GM21786 (cell line): Measurements from ENCODE around the gene MYO3B.
A peak's percentile ranks its signal among the peaks of the same experiment; 100 is the strongest.
"Not testable (repeated sequence)": the region's sequence is repeated elsewhere in the genome, so short reads cannot be mapped to it uniquely, and the experiment has no call there.

ENCODE experiments used
- ATAC-seq: cut with Tn5 transposase; IDR thresholded peaks from one replicate; pipeline ENCODE4 v1.9.1; 2021; ENCODE audit not compliant: unreplicated experiment

The MYO3B gene

DNA sequence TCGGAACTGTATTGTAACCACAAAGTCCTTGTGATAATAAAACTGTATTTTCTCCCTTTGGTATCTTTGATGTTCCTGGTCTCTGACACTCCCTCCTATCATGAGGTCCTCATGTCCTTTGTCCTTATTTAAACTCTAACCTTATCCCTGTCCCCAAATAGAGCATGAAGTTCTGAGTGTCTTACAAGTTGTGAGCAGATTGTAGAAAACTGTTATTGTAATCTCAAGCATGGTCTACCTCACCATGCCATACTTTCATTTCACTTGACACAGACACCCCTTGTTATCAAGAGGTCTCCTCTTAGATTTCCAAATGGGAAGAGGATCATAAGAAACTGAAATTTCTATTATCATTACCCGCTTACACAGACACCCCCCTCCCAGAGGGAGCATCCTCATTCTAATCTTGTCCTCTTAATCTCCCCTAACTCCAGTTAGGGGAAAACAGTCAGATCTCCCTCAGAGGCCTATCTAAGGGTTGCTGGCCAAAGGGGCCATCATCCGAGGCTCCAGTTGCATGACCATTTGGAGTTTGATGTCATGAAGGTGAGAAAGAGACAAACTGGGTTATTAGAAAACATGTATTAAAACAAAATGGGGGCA lies 29.0 kb downstream of the MYO3B start:
- no peak for ATAC-seq

DNA sequence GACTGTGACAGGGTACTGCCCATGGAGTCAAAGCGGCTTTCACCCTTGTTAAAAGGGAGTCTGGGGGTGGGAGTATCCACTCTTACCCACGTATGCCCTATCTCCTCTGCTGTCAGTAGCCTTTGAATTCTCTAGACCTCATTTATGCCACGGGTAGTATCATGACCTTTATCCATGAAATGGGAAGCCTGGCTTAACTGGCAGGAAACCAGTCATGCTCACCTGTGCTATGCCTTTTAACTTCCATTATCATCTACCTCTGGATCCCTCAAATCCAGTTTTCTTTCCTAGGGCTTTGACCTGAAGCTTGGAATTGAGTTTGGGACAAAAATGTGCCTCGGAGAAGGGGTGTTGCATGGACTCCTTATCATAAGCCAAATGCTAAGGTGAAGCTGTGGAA lies 30.0 kb downstream of the MYO3B start:
- no peak for ATAC-seq

DNA sequence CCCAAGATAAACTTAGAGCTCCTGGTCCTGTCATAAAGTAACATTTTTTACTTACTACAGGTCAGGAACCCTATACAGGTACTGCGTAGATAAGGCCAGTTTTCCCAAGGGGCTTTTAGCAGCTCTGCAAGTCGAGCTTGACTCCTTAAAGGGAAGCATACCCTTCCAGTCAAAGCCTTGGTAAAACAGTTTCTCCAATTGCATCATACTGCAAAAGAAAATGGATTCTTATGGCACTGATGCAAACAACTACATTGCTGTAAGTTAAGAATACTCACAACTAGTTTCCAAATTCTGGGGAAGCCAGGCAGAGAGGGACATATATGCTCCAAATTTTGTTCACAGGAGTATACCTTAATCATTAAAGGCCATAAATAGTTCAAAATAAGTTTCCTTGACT lies 31.0 kb downstream of the MYO3B start:
- no peak for ATAC-seq

DNA sequence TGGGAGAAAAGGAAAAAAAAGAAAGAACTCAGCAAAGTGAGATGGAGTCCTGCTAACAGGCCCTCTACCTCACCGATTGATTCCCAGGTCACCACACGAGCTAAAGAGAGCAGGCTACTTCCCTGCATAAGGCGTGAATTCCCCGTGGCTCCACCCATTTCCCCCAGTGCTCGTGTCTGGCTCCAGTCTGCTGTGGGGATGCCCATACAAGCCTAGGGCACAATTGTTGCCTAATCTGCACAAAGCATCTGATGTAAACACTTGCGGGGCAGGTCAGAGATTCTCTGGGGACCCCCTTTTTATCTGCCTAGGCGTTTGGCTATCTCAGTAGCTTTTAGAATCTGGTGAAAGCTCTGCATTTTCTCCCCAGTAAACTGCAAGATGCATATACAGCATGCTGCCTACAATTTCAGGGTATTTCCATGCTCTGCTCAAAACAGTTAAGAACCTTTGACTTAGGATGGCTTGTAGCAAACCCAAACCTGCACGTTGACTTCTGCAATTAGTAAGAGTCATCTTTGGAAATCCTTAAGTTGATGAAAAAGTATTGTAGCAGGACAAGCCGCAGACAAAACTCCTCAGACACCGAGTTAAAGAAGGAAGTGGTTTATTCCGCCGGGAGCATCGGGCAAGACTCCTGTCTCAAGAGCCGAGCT lies 34.8 kb downstream of the MYO3B start:
- ATAC-seq = no peak

DNA sequence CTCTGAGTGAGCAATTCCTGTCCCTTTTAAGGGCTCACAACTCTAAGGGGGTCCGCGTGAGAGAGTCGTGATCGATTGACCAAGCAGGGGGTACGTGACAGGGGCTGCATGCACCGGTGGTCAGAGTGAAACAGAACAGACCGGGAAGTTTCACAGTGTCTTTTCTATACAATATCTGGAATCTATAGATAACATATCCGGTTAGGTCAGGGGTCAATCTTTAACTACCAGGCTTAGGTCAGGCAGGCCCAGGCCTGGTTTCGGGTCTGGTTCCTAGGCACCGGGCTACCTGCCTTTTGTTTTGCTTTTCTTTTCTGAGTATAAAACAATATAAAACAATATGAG lies 35.3 kb downstream of the MYO3B start:
- ATAC-seq = not testable (repeated sequence)

DNA sequence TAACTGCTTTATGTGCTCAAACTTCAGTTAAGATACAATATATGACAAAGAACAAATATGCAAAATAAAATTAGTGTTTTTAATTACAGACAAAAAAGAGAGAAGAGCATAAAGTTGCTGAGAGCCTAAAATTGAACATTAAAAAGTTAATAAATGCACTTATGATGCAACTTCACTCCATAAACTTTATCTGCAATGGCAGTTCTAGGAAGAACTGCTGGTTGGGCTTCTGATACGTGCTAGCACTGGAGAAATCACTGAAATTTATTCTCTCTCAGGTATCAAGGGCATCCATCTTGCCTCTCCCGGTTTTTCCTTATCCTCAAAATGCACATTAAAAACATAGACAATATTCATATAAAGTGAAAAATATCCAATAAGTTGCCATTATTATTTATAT lies 35.7 kb downstream of the MYO3B start:
- no peak for ATAC-seq

DNA sequence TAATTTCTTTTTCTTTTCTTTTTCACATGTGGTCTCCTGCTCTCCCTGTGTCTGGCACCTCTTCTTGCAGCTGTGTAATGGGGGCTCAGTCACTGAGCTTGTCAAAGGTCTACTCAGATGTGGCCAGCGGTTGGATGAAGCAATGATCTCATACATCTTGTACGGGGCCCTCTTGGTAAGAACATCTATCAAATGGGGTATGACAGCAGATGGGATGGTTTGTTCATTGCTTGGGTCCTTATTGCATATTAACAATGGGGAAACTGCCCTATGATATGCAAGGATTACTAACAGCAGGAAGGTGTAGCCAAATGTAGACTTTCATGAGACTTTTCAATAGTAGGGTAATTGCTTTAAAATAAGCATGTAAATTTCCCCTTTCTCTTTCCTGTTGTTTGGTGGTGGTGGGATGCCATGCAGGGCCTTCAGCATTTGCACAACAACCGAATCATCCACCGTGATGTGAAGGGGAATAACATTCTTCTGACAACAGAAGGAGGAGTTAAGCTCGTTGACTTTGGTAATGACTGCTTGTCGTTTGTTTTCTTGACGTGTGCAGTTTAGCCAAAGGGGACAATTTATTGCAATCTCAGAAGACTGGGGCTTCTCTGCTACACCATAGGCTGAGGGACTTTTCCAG lies 36.5 kb downstream of the MYO3B start:
- no peak for ATAC-seq

DNA sequence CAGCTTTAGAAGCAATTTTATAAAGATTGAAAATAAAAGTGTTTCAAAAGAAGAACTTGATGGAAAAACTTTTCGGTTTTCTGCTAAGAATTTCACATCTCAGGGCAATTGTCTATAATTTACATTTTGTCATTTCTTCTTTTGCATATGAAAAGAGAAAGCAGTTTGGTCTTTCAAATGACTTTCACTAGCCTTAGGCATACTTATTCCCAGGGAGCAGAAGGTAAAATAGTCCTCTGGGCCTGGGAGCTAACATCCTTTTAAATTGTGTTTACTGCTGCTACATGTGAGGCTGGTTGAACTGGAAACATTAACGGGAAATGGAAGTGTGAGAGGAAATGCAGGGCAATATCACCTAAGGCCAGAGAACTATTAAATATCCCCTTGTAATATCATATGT lies 37.1 kb downstream of the MYO3B start:
- no peak for ATAC-seq

DNA sequence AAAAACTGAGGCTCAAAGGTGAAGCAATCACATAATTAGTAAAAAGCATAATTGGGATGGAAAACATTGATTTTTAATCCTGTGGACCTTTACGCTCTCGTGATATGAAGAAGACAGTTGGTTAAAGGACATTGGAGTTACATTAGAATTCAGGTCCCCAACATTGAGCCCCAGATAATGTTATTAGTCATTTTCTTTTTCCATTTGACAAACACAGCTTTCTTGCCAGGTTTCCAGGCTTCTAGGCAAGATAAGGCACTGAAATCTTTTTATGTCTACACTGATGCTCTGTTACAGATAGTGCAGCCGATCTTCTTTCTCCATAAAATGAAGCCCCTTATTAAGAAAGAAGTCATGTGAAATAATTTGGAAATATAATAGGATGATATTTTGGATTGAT lies 38.5 kb downstream of the MYO3B start:
- ATAC-seq = no peak

DNA sequence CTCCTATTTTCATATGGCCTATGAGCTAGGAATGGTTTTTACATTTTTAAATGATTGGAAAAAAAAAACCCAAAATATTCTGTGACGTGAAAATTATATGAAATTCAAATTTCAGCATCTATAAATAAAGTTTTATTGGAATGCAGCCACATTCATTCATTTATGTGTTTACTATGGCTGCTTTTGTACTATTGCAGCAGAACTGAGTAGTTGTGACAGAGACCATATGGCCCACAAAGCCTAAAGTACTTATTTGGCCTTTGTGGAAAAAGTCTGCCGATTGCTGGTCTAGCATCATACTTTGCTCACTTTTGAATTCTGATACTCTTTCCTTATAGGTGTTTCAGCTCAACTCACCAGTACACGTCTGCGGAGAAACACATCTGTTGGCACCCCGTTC lies 39.0 kb downstream of the MYO3B start:
- no peak for ATAC-seq

DNA sequence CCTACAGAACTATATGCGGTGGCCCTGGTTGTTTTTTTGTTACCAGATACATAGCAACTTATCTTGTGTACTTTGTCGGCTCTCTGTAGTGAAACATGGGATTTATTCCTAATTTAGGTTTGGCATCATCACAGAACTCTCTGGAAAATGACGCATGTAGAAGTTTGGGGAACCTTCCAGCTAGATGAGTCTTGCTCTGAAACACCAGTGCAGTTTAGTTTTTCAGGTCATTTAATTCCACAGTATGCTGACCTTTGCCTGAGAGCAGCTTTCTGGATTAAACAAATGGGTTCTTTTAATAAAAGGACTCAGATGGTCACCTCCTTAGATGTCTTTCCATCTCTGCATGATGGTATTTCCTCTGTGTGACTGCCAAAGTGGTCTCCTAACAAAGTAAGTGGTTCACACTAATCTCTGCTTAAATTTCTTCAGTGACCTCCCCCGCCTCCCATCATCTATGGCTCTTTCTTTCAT lies 39.9 kb downstream of the MYO3B start:
- ATAC-seq = no peak

DNA sequence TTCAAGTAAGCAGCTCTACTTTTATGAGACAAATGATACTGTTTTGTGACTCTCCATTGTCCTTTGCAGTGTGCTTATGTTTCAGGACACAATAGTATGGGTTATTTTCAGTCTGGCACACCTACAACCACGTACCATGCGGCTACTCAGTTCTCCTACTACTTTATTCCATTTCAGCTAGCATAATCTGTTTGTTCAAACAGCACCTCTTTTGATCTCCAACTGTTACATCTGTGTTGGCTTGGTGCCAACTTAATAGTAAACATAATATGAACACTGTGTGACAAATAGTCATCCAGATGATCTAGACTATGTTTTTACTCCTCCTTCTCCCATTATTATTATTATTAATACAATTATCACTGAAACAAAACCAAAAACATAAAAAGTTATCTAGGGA lies 40.5 kb downstream of the MYO3B start:
- no peak for ATAC-seq

DNA sequence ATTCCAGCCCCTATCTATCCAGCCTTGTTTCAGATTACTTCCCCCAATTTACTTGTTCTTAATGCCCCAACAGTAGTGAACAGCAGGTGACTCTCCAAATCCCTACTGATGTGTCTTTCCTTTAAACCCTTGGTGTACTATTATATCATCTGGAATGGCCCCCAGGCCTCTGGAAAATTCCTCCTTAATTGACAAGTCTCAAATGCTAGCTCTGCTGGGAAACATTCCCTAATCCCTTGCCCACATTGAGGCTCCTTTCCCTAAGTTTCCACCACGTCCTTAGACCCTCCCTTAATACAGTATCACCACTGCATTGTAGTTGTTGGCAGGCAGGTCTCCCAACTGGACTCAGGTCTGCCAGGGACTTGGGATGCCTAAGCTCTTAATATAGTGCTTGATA lies 41.0 kb downstream of the MYO3B start:
- no peak for ATAC-seq

DNA sequence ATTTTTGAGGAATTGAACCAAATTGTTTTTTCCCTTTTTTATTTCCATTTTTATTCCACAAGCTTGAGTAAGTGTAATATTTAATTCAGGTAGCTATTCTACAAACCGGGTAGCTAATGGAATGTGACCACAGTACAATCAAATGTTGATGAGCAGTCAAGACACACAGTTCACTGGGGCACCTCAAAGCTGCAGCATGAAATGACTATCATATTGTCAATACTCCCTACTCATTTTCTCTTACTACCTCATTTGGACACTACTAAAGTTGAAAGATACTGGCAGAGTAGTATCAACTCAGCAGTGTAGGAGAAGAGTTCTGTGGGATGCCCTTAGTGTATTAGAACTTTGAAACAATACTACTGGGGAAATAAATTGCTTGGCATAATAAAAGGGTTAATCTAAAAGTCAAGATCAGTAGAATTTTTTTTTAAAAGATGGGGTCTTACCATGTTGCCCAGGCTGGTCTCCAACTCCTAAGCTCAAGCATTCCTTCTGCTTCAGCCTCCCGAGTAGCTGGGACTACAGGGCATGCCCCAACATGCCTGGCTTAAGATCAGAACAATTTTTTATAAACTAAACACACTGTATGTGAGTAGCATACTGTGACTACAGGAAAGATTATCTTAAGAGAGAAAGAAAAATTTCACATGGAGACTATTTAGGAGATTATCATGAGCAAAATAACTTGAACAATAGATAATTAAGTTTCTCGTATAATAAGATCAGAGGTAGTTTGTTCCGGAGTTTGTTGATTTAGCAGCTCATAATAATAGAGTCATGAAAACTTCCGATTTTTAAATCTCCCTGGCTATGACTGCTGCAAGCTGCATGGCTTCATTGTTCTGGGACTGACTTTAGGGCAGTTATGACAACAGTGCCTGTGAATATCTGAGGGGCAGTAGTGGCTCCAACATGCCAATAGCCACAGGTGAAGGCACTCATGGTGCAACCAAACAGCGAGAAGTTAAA lies 43.7 kb downstream of the MYO3B start:
- no peak for ATAC-seq

DNA sequence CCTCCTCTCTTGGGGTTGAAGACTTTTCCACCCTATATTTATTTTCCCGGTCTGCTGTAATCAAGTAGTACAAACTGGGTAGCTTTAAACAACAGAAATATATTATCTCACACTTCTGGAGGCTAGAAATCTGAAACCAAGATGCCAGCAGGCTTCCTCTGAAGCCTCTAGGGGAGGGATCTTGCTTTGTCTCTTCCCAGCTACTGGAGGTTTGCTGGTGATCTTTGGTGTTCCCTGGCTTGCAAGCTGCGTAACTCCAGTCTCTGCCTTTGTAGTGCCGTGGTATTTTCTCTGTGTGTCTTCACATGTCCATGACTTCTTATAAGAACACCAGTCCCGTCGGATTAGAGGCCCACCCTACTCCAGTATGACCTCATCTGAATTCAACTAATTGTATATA lies 44.4 kb downstream of the MYO3B start:
- no peak for ATAC-seq

DNA sequence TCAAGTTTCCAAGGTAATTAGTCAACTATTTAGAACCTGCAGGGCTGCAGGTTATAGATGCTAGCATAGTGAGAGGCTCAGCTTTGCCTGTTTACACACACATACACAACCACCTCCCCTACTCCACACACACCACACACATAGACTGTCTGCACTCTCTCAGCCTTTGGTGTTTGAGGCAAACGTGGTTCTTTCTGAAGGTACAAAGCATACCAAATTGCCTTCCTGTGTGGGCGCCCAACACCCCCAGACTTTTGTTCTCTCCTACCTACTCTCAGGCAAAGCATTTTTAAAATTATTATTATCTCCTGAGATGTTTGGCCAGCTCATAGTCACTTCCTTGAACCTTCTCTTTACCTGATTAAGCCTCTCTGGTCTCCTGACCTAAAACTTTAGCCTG lies 44.9 kb downstream of the MYO3B start:
- ATAC-seq = no peak

DNA sequence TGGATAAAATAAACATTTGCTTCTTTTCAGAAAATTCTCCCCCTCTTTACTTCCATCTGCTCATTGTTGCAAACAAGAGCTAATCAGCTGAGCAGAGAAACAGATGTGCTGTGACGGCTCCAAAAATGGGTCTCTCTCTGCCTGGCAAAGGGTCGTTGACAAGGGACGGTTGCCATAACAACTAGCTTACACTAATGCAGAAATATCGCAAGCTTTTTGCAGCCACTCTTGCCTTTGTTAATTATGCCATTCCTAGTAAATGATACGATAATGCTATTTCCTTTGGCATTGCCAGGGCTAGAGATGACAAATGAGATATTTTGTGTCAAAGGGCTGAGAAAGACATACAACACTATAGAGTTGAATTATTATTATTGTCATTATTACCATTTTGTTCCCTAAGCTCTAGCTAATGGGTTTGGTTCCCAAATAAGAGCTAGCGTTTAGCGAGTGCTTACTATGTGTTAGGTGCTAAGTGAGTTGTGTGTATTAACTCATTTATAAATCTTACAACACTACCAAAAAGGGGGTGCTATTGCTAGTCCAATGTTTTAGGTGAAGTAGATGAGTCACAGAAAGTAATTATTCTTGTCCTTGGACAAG lies 46.8 kb downstream of the MYO3B start:
- no peak for ATAC-seq

DNA sequence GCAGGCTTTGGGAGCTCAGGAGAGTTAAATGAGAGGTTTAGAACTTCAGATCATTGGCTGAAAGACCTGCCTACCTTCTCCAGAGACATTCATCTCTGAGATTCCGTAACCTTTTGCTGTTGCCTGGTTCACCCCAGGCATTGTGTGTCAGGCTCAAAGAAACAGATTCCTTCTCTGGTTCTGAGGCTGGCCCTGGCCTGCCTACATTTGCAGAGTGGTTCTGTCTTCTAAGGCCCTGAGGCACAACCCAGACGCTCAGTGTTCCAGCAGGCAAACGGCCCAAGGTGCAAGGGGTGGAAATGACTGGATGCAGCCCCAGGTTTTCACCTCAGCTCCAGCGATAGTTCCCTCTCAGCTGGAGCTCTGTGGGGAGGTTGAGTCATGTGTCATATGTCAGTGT lies 48.3 kb downstream of the MYO3B start:
- no peak for ATAC-seq

DNA sequence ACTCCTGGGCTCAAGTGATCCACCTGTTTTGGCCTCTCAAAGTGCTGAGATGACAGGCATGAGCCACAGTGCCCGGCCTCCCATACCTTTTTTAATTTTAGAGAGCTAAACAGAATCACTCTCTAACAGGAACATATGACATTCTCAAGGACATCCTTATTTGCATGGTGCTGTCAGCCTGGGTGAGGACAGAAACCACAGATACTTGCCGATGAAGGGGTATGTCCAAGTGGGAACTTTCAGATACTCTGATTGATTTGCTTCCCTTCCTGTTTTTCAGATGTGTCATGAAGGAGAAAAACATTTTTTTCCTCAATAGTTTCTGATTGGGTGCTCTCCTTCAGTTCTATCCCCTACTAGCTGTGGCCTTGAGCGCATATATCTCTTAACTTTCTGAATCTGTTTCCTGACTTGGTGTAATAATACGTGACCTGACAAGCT lies 49.6 kb downstream of the MYO3B start:
- peak; percentile 76 for ATAC-seq

DNA sequence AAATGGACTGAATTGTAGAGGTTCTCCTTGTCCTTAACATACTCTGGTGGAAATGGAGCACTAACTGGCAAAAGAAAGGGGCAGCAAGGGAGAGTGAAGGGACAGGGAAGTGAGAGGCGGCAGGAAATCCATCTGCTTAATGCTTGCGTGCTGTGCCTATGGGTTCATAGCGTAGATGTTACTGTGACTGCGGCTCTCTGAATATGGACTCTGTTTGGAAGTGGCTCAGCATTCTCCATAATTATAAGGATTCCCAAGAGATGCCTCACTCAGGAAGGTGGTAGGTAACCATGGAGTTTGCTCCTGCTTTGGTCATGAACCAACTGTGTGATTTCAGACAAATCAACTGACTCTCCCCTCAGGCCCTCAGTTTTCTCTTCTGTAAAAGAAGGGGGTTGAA lies 50.0 kb downstream of the MYO3B start:
- ATAC-seq = no peak

DNA sequence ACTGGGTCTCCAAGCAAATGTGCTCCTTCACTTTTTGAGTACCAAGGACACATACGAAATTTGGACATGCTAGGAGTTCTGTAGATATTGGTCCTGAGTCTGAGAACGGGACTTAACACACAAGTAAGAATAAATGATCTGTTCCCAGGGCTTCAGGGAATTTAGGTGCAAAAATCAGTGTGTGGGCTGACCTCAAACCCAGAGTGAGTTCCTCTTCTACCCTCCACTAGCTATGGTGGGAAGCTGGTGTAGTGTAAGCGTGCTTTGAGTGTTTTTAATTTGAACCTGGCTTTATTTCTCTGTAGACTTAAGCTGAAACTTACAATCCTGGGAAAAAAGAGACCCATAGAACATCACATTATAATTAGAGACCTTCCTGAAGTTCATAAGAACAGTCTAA lies 50.5 kb downstream of the MYO3B start:
- ATAC-seq = no peak
